ENCODE results near the gene FBN1.

GRCh38 chr15:48396020-48396419, 249.5 kb downstream of the FBN1 start:
- TF ChIP-seq CTCF (IDR thresholded peaks at IDR 0.05) (no peak), POLR2A (IDR thresholded peaks at IDR 0.05) (no peak)

All from thyroid gland (tissue), 4 donors.